ENCODE data around the gene CCDC158.
"Not testable (repeated sequence)": the region's sequence is repeated elsewhere in the genome, so short reads cannot be mapped to it uniquely, and the experiment has no call there.

Gene CCDC158

DNA sequence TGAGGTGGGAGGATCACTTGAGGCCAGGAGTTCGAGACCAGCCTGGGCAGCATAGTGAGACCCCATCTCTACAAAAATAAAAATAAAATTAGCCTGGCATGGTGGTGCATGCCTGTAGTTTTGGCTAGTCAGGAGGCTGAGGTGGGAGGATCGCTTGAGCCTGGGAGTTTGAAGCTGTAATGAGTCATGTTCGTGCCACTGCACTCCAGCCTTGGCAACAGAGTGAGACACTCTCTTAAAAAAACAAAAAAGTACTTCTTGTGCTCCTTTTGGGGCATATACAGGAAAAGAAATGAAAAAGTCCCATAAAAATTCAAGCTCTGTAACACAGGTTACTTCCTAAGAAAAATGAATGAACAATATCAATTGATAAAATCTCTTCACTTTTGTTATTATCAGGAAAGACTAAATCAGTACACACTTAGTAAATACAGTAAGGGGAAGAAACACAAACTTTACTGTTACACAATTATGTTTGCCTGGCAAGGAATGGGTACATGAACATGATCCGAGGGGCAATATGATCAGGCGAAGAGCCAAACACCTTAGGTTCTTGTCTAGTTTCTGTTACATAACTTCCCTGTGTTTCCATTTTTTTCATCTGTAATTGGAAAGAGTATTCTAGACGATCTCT, 46.9 kb downstream of the CCDC158 start:
- DNase-seq (ENCODE audit: low spot score), result no peak

DNA sequence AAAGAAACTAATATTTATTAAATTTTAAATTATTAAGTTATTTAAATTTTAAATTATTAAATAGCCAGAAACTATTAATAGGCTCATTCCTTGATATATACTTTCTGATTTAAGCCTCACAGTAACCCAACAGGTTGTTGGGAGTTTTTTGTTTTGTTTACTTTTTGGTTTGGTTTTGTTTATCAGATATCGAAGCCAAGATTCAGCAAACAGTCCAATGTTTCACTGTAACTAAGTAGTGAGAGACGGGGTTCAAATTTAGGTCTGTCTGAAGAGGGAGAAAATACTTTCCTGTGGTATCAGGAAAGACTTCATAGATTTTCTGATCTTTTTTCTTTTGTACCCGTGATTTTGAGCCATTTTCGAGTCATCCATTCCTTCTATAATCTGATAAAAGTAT, 54.2 kb downstream of the CCDC158 start:
- no peak for DNase-seq (ENCODE audit: low spot score)

DNA sequence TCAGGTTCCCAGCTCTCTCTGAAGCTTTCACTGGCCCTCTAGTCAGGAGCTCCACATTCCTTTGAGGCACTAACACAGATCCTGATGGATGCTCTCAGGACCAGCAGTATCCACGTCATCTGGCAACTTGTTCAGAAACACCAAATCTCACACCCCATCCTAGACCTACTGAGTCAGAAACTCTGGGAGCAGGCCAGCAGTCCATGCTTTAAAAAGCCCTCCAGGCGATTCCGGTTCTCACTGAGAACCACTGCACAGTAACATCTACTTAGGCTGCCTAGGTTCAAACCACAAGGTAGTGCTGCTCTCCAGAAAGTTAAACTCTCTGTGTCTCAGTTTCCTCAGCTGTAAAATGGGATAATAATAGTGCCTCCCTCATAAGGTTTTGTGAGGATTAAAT, 55.3 kb downstream of the CCDC158 start:
- DNase-seq (ENCODE audit: low spot score), result no peak

DNA sequence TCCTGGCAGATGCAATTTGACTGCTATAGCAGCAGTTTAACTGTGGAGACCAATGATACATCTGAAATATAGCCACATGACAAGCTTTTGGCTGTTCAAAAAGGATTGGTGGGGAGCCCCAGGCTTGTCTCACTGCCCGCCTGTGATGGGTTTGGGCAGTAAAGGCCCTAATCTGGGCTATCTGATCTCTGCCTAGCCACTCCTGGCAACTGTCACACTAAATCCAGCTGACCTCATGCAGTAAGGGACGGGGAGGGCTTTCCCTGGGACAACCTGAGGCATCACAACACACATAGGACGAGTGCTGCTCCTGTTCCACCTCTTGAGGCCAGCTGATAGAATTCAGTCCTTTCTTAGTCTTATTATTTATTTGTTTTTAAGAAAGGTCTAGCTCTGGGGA, 56.2 kb downstream of the CCDC158 start:
- no peak for DNase-seq (ENCODE audit: low spot score)

DNA sequence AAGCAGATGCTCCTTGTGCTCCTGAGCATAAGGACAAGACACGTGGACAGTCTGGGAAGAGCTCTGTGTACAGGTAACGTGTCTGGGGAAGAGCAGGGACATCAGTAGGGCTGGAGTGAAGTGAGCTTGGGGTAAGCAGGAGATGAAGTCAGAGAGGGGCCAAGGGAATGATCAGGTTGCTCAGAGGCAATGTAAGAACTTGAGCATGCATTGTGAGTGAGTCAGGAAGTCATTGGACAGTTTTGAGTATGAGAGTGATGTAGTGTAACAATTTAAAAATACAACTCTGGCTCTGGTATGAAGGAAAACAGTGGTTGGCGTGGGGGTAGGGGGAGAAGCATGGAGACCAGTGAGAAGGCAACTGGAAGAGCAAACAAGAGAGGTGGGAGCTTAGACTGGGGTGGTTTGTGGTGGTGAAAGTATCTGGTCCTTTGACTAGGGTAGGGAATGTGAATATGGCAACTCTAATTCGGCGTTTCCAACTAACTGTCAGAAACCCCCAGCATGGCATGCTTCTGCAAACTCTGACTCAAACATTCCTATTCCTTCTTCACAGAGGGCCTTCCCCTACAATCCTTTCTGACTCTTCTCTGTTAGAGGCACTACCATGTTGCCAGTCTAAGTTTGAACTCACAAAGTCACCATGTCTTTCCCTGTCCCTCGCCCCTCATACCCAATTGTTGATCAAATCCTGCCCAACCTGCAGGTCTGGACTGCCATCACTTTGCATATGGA, 57.2 kb downstream of the CCDC158 start:
- no peak for DNase-seq (ENCODE audit: low spot score)

DNA sequence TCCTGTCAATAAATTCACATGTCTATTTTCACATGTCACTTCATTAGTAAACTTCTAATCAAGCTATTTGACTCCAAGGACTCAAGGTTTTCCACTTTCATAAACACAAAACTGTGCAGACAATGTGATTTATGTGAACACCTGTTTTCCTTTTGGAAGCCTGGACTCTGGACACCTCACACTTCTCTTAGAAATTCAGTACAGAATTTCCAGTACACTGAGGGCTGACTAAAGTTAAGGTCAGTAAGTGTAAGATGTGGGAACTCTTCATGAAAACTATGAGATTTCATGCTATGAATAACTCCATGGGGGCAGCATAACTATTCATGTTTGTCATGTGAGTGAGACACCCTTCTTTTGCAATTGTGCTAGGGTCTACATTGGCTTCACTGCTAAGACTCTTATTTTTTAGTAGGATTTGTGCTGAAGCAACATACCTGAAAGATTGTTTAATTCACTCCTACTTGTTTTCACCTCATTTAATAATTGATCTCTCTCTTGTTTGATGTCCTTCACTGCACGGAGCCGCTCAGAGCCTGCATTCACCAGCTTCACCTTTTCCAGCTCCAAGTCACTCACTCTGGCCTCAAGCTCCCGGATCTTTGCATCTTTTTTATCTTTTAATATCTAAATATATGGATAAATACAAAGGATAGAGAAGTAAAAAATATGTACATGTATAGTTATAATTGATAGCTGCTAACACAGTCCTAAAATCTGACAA, 59.1 kb downstream of the CCDC158 start:
- DNase-seq (ENCODE audit: low spot score), result no peak

DNA sequence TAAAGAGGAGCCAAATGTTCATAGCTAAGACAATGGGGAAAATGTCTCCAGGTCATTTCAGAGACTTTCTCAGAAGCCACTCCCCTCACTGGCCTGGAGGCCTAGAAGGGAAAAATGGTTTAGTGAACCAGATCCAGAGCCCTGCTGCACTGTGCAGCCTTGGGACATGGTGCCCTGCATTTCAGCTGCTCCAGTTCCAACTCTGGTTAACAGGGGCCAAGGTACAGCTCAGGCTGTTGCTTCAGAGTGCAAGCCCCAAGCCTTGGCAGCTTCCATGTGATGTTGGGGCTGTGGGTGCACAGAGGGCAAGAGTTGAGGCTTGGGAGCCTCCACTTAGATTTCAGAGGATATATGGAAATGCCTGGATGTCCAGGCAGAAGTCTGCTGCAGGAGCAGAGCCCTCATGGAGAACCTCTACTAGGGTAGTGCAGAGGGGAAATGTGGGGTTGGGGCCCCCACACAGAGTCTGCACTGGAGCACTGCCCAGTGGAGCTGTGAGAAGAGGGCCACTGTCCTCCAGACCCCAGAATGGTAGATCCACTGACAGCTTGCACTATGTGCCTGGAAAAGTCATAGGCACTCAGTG, 61.0 kb downstream of the CCDC158 start:
- not testable (repeated sequence) for DNase-seq (ENCODE audit: low spot score)

DNA sequence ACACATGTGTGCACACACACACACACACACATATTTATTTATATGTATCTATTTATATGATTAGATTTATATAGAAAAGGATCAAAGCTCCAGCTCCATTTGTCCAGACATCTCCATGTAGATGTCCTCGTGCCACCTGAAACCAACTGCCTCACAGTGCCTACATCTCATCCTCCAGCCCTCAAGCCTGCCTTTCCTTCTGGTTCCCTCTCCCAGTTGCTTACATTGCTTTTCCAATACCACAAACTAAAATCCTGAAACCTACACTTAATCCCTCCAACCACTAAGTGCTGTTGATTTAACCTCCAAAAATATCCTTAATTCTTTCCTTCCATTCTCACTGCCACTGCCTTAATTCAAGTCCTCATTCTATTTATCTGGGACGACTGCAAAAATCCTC, 63.0 kb downstream of the CCDC158 start:
- DNase-seq (ENCODE audit: low spot score), result no peak

DNA sequence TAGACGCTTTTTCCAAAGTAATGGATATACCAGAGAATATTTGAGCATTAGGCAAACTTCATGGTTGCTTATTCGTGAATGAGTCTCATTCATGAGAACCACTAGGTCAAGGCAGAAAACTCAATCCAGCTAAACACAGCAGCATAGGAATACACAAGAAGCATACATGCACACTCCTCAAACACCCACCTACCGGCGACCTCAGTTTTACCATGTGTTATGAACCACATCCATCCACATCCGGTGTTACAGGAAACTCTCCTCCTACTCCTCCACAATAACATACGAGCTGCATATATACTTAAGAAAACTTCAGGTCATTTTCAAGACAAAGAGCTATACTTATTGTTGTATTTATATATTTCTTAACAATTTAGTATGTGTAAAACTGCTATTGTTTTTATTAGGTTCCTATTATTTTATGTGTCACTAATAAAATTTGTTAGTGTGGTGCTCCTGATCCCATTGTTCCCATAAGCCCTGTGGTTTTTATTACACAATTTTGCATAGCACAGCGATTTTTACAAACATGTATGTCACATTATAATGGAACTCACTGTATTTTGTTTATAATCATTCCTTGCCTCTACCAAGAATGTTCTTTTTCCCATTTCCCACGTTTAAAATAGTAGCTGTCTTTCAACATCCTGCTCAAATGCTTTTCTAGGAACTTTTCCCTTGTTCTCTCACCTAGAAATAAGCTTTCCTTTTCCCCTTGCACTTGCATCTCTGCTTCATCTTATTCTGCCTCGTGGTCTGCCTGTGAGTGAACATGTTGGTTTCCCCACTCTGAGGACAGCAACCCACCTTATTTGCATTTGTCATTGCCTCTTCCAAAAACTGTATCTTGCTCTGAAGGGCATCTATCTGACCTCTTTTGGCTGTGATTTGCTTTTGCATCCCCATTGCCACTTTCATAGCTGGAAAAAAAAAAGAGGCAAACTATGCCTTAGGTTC, 66.1 kb downstream of the CCDC158 start:
- DNase-seq (ENCODE audit: low spot score), result no peak

DNA sequence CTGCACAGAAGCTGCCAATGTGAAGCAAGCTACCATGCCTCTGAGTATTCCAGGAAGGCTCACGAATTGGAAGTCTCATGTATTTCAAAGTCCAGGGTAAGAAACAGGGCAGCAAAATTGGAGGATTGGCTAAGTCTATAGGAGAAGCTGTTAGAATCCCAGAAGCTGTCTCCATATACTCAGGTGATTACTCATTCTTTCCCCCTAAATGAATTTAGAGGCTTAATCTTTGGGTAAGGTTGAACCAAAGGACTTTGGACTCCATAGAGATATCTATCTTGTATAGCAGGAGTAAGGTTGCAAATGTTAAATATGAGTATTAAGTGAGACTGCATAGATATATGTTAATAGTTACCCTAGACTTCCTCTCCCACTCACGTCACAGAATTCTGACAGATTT, 78.1 kb downstream of the CCDC158 start:
- no peak for DNase-seq (ENCODE audit: low spot score)

DNA sequence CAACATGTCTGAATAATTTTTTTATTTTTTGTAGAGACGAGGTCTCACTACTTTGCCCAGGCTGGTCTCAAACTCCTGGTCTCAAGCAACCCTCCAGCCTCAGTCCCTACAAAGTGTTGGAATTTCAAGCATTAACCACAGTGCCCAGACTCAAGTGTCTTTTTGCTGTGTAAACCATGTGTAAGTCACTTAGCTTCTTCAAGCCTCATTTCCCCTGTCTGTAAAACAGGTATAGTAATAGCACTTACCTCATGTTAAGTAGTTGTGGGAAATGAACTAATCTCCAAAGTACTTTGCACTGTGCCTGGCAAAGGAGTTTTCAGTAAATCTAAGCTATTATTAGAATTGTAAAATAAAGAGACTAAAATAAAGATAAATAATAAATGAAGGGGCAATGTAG, 78.8 kb downstream of the CCDC158 start:
- DNase-seq (ENCODE audit: low spot score), result no peak

DNA sequence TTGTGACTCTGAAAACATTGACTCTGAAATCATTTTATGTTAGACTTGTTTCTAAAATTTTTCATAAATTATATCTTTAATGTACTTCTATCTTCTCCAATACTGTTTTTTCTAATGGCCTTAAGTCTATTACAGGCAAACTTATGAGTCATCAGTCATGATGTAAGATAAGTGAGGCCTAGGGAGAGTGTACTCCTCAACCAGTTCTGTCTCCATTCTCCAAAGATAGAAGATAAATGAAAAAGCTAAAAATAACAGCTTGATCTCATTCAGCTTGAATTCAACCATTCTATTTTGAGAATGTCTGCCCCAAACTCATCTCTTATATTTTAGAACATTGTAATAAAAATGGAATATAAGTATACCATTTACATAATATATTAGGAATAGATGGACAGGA, 79.9 kb downstream of the CCDC158 start:
- no peak for DNase-seq (ENCODE audit: low spot score)

DNA sequence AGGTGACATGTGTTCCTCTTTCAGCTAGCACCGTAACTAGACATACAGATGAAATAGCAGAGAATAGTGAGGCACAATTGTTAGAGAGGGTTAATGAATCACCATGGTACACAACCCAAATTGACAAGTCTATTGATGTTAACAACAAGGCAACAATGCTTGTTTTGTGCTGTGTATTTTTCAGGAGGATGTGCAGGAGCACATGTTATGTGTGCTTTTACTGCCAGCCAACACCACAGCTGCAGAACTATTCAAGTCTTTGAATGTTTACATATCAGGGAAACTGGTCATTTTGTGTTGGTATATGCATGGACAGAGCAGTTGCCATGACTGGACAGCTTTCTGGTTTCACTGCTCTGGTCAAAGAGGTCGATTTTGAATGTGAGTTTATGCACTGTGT, 81.6 kb downstream of the CCDC158 start:
- DNase-seq (ENCODE audit: low spot score), result no peak

DNA sequence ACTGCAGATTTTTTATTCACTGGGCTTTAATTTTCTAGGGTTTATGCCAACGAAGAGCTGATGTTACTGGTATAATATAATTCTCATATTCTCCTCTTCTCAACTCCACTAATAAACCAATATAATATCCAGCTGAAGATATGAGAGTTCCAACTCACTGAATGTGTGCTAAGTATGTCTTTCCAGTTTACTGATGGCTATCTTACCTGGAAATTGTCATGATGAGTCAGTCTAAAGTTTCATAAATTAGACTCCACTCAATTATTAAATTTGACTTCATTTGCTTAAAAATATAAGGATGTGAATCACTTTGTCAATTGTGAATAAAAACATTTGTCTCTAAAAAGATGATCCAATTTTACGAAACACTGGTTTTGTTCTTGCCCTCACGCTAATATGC, 86.1 kb downstream of the CCDC158 start:
- DNase-seq (ENCODE audit: low spot score), result no peak

DNA sequence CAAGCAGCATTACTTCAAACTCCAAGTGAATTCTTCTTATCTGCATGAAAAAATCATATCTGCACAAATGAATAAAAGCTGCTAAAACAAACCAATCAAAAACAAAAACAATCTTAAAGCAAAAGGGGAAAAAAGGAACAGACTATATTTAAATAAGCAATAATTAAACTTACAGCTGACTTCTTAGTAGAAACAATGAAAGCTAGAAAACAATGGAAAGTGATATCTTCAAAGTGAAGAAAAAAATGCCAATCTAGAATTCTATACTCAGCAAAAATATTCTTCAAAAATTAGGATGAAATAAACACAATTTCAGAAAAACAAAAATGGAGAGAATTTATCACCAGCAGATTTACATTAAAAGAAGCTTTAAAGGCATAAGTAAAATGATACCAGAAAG, 94.4 kb downstream of the CCDC158 start:
- DNase-seq (ENCODE audit: low spot score), result no peak

DNA sequence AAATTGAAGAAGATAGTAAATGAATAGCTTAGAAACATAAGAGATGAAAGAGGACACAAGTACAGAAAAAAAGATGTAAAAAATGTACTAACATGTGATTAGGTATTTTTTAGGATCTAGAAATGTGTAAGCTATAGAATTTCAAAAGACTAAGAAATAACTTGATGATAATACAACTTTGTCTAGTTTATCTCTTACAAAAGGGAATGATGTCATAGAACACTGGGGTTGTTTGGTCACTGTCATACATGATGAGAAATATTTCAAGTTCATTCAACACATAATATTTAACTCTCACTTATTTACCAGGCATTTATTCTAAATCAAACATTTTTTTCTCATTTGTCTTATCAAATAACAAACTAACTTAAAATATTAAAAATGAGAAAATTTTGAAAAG, 95.9 kb downstream of the CCDC158 start:
- no peak for DNase-seq (ENCODE audit: low spot score)

DNA sequence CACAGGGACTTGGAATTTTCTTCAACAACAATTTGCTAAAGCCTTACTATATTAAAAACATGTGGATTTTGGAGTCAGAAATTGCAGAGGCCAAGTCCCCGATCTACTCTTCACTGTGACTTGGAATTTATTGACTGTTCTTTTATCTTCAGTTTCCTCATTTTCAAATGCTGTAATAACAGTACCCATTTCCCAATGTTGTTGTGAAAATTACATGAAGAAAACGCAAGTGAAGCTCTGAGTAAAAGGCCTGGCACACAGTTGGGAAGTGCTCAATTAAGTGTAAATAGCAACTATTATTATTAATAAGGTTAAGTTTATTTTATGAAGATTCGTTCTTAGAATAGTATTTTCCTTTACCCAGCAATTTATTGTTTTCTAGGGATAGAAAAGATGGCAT, 98.7 kb downstream of the CCDC158 start:
- no peak for DNase-seq (ENCODE audit: low spot score)

DNA sequence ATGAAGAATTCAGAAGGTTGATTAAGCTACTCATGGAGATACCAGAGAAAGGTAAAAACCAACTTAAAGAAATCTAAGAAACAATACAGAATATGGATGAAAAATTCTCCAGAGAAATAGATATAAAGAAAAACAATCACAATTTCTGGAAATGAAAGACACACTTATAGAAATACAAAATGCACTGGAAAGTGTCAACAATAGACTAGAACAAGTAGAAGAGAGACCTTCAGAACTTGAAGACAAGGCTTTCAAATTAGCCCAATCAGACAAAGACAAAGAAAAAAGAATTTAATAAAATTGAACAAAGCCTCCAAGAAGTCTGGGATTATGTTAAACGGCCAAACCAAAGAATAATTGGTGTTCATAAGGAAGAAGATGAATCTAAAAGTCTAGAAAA, 104.8 kb downstream of the CCDC158 start:
- no peak for DNase-seq (ENCODE audit: low spot score)

DNA sequence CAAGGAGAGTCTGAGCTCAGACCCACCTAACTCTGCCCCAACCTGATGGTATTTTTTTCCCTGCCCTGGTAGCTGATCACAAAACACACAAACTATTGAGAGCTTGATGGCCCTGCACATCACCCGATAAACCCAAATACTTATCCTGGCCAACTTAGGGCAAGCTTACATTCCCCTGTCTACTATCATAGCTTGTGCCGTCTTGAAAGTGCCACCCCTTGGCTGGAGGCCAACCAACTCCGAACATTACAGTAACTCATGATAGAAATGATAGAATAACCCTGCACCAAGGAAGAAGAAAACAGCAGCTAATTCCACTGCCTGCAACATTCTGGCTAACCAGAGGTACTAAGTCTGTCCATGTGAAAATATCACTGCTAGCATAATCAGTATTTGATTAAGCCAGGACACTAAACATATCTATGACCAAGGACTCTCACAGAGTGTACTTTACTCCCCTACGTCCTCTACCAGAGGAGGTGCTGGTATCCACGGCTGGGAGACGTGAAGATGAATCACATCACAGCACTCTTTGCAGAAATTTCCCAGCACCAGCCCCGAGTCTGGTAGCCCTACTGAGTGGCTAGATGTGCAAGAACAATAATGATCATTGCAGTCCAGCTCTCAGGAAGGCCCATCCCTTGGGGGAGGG, 105.5 kb downstream of the CCDC158 start:
- DNase-seq (ENCODE audit: low spot score), result no peak

DNA sequence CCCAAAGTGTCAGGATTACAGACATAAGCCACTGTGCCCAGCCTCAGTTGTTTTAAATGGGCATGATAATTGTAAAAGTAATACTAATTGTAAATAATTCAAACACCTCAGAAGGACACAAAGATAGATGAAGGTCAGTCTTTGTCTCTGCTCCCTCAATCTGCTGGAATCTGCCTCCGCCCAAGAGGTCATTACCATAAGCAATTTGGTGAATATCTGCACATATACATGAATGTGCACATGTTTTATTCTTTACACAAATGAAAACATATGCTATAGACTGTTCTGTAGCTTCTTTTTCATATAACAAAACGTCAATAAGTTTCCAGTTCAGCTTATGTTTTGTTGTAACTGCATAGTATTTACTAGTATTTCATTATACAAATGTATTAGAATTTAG, 107.4 kb downstream of the CCDC158 start:
- no peak for DNase-seq (ENCODE audit: low spot score)

DNA sequence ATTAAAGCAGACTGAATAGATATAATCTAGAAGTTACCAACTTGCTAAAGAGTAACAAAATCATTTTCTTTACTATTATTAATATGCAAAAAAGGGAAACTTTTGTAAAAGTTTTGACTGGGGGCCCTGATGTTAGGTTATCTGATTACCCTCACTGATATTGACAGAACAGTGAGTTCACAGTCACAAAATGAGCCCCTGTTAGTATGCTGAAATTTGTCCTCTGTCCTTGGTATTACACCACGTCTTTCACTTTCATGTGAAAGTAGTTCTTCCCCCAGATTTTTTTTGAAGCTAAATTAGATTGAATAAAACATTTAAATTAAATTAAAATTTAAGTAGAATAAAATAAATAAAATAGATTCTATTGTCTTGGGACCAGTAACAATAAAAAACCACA, 108.5 kb downstream of the CCDC158 start:
- no peak for DNase-seq (ENCODE audit: low spot score)

All from left forelimb (tissue), 1 donor.